ENCODE measurements around the gene STN1. TPM values are rescaled to one million over a fixed set of nuclear protein-coding genes. Genes with fewer than 3 reads are reported as not detected.

The STN1 gene
- polyA plus RNA-seq, 1 experiment, result 17.8 TPM

DNA sequence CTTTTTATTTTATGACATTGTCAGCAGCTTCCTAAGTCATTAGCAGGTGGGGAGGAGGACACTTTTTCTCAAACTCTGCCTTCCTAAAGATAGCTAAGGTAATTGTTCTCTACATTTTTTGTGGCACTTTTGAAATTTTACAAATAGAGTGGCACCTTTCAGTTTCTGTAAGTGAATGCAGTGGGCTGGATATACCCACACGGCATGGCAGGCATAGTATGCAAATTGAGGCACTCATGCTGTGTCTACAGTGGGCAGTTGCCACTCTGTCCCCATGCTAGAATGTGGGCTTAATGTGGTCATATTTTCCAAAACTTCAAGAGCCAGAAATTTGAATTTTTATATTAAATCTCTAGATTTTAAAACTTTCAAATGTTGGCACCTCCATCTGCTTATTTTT, 49.8 kb downstream of the STN1 start:
- ChIA-PET POLR2A (no interaction called here), CTCF (interaction anchor here (1.3 to 6.2 kb wide), 3 partner anchors 16 to 156 kb away, joined by 3 to 43 read pairs (median 6); no protein-coding TSS in a partner anchor)
- Histone ChIP-seq H3K36me3 (ENCODE audit: control insufficient read depth, insufficient read depth, low read length) (no peaks in the 10 kb centered on the region), H3K27me3 (ENCODE audit: control insufficient read depth, insufficient read depth, low read length) (no peaks in the 10 kb centered on the region), H3K4me3 (ENCODE audit: low read depth, low read length) (no peak overlapping the region)
- DNase-seq (ENCODE audit: low read depth), result no peak
- TF ChIP-seq, protein P1, sequence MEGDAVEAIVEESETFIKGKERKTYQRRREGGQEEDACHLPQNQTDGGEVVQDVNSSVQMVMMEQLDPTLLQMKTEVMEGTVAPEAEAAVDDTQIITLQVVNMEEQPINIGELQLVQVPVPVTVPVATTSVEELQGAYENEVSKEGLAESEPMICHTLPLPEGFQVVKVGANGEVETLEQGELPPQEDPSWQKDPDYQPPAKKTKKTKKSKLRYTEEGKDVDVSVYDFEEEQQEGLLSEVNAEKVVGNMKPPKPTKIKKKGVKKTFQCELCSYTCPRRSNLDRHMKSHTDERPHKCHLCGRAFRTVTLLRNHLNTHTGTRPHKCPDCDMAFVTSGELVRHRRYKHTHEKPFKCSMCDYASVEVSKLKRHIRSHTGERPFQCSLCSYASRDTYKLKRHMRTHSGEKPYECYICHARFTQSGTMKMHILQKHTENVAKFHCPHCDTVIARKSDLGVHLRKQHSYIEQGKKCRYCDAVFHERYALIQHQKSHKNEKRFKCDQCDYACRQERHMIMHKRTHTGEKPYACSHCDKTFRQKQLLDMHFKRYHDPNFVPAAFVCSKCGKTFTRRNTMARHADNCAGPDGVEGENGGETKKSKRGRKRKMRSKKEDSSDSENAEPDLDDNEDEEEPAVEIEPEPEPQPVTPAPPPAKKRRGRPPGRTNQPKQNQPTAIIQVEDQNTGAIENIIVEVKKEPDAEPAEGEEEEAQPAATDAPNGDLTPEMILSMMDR (IDR thresholded peaks at IDR 0.05; ENCODE audit: insufficient read depth, low read depth, low read length), result no peak

DNA sequence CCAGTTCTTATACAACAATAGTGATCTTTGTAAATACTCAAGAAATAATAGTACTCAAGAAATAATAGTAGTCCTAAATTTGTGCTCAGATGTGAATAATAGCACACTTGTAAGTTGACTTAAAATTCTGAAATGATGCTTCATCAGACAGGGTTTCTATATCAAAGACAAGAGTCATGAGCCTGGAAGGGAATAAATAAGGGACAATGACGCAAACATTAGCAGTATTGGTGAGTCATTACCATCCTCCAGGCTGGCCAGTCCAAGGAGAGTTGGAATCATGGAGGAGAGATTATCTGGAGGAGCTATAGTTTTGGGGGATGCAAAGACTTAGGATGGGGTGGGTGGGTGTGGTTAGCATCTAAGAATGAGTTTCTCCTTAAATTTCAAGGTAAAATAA, 56.5 kb downstream of the STN1 start:
- H3K4me3 ChIP-seq (ENCODE audit: low read depth, low read length), result no peak overlapping the region
- TF ChIP-seq, protein P1 (IDR thresholded peaks at IDR 0.05; ENCODE audit: insufficient read depth, low read depth, low read length), result no peak
- CTCF ChIA-PET, result interaction anchor here (1.0 to 3.6 kb wide), 5 partner anchors 23 to 256 kb away, joined by 3 to 29 read pairs (median 3); no protein-coding TSS in a partner anchor
- POLR2A ChIA-PET, result no interaction called here
- H3K36me3 ChIP-seq (ENCODE audit: control insufficient read depth, insufficient read depth, low read length), result no peaks in the 10 kb centered on the region
- no peaks in the 10 kb centered on the region for H3K27me3 ChIP-seq (ENCODE audit: control insufficient read depth, insufficient read depth, low read length)
- DNase-seq (ENCODE audit: low read depth), result no peak

DNA sequence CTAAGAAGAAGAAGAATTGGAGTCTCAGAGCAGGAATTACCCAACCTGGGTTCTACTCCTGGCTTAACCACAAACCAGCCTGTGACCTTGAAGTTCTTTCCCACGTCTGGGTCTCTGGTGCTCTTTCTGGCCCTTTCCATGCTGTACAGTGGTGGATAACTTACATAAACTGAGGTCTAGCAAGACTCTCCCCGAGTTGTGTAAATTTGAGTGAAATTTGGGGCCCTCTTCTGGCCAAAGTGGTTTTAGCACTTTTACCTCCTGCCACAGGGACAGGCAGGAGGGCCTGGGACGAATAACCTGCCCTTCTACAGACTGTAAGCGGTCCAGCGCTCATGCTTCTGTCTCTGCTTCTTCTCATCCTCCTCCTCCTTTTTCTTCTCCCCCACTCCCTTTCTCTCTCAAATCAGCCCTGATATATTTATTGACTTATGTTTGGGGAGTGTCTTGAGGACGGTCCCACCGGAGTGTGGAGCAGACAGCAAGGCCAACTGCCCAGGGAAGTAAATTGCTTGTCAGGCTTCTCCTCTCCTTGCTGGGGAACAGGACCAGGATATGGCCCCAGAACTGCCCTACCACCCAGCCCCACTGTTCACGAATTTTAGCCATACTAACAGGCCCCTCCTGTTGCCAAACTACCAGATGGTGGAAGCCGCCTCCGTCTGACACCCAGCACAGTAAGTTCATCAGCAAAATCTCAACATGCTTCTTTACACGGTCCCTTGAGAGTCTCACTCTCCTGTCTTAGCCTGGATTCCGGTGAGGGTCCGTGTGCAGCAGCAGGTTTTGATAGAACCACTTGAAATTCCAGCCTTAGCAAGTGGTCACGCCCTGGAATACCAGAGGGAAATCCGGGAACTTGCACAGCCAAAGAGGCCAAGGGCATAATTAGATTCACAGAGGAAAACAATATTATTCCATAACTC, 58.6 kb downstream of the STN1 start:
- Histone ChIP-seq H3K36me3 (ENCODE audit: control insufficient read depth, insufficient read depth, low read length) (no peaks in the 10 kb centered on the region), H3K4me3 (ENCODE audit: low read depth, low read length) (no peak overlapping the region), H3K27me3 (ENCODE audit: control insufficient read depth, insufficient read depth, low read length) (no peaks in the 10 kb centered on the region)
- TF ChIP-seq, protein P1 (IDR thresholded peaks at IDR 0.05; ENCODE audit: insufficient read depth, low read depth, low read length), result peak; percentile 71
- POLR2A ChIA-PET, result no interaction called here
- CTCF ChIA-PET, result interaction anchor here (0.8 to 12.8 kb wide), 5 partner anchors 10 to 148 kb away, joined by 3 to 160 read pairs (median 3); no protein-coding TSS in a partner anchor
- no peak for DNase-seq (ENCODE audit: low read depth)

DNA sequence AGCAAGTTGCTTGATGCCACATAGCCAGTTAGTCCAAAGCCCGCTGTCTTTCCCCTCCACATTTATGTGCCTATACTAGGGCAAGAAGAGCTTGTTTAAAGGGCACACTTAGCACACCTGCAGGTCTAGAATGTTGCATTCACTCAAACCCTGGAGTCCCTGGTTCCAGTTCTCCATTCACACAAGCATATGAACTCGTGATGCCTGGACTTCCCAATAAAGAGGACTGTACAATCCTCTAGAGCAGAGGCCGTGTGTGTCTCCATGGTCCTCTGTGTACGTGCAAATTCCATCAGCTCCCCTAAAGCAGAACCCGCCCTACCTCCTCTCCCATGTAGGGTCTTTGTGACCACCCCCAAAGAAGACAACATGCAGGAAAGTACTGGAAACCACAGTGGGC, 59.6 kb downstream of the STN1 start:
- Histone ChIP-seq H3K4me3 (ENCODE audit: low read depth, low read length) (no peak overlapping the region), H3K27me3 (ENCODE audit: control insufficient read depth, insufficient read depth, low read length) (no peaks in the 10 kb centered on the region), H3K36me3 (ENCODE audit: control insufficient read depth, insufficient read depth, low read length) (no peaks in the 10 kb centered on the region)
- POLR2A ChIA-PET, result no interaction called here
- CTCF ChIA-PET, result interaction anchor here (0.6 to 12.8 kb wide), 11 partner anchors 10 to 147 kb away, joined by 3 to 160 read pairs (median 3); no protein-coding TSS in a partner anchor
- TF ChIP-seq, protein P1 (IDR thresholded peaks at IDR 0.05; ENCODE audit: insufficient read depth, low read depth, low read length), result no peak
- DNase-seq (ENCODE audit: low read depth), result no peak

DNA sequence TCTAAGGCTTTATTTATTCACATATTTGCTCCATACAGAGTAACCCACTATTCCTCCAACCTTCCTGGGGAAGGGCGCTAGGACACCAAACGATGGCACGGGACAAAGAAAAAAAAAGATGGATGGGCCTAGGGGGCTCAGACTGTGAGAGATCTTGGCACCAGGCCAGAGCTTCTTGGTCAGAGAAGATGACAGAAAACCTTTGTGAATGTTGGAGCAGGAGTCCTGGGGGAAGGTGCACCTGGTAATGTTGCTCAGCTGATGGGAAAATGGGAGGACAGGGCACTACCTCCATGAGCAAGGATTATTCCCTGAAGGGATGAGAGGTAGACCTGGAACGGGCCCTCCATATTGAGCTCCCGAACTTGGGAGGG, 61.2 kb downstream of the STN1 start:
- Histone ChIP-seq H3K27me3 (ENCODE audit: control insufficient read depth, insufficient read depth, low read length) (no peaks in the 10 kb centered on the region), H3K4me3 (ENCODE audit: low read depth, low read length) (no peak overlapping the region), H3K36me3 (ENCODE audit: control insufficient read depth, insufficient read depth, low read length) (no peaks in the 10 kb centered on the region)
- POLR2A ChIA-PET, result no interaction called here
- CTCF ChIA-PET, result interaction anchor here (0.7 to 12.8 kb wide), 15 partner anchors 9 to 365 kb away, joined by 3 to 160 read pairs (median 4); partner anchors contain the start of gene SFR1
- TF ChIP-seq, protein P1 (IDR thresholded peaks at IDR 0.05; ENCODE audit: insufficient read depth, low read depth, low read length), result no peak
- no peak for DNase-seq (ENCODE audit: low read depth)
